Ammon's horn (tissue), 1 donor: ENCODE results near the gene UGT2B7.

Source experiments
- DNase-seq: peaks from one replicate; pipeline ENCODE4 v3.0.0-alpha.2; 2016; ENCODE audit warnings: low spot score

Gene UGT2B7

DNA sequence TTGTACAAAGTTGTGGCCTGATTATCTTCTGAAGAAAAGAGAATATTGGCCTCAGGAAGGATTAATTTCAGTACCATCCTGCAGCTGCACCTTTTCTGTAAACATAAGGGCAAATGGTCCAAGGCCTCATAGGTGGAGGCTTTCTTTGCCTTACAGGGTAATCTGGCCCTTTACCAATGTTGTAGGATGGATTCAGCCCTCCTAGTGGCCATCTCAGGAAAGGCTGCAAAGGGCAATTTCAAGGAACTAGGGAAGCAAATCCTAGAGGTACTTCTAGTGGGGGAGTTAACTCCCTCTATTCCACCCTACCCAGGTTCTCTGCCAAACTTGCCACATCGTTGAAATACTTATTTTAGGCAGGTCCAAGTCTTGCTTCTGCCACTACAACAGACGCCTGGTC, 60.6 kb downstream of the UGT2B7 start:
- DNase-seq: no peak
